ENCODE results near the gene MICU1. TPM values are rescaled to one million over a fixed set of nuclear protein-coding genes. Genes with fewer than 3 reads are reported as not detected.

Gene MICU1
- total and polyA plus RNA-seq, 2 donors (not counting 3 experiments of a cell fraction or from before 2014, with no cell fraction given): 27.5 to 48.0 TPM

DNA sequence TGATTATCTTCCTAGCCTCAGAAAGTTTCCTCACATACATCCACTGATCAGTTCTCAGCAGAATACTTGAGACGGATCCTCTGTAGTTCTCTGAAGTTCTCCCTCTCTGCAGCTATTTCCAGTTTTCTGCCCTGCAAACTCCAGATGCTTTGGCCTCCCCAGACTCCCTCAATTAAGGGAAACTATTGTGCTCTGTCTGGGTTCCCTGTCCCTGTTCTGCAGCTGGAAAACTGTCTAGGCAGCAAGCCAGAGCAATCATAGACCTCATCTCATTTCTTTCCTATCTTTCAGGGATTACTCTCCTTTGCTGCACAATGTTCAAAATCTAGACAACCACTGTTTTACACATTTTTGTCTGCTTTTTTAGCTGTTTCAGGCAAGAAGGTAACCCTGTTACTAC lies 9.2 kb downstream of the MICU1 start:
- Histone ChIP-seq H3K4me1 (ENCODE audit: control insufficient read depth, extremely low read depth, insufficient read depth, low read length) (peaks cover 3% of the 10 kb centered on the region), H3K36me3 (ENCODE audit: control insufficient read depth in 2 of 2, extremely low read depth in 1 of 2, insufficient read depth in 2 of 2, low read length in 2 of 2) (no peaks in the 10 kb centered on the region), H3K27ac (ENCODE audit: insufficient read depth, low read depth, low read length) (no peak overlapping the region), H3K9ac (replicated peaks; ENCODE audit: extremely low read depth, insufficient read depth, low read length) (no peak overlapping the region), H4K20me1 (replicated peaks; ENCODE audit: control insufficient read depth, extremely low read depth, insufficient read depth, low read length) (no peaks in the 10 kb centered on the region), H3K9me1 (replicated peaks; ENCODE audit: control insufficient read depth, extremely low read depth, insufficient read depth, low read length) (no peaks in the 10 kb centered on the region), H3K27me3 (ENCODE audit: control insufficient read depth in 2 of 2, insufficient read depth in 2 of 2, low read length in 2 of 2) (no peaks in the 10 kb centered on the region), H3K4me2 (ENCODE audit: insufficient read depth, low read length) (no peak overlapping the region), H3K4me3 (replicated peaks in 1 of 3; ENCODE audit: insufficient read depth in 1 of 3, low read depth in 1 of 3, low read length in 3 of 3) (no peak overlapping the region), H3K79me2 (ENCODE audit: control insufficient read depth, insufficient read depth, low read length) (peaks cover 9% of the 10 kb centered on the region), H2AFZ (ENCODE audit: low read depth, low read length) (no peak overlapping the region), H3K9me3 (replicated peaks; ENCODE audit: control insufficient read depth, insufficient read depth, low read length) (no peaks in the 10 kb centered on the region)
- ChIA-PET POLR2A (no interaction called here), CTCF (interaction anchor here (0.7 kb wide), 1 partner anchor 8 kb away, joined by 3 read pairs; no protein-coding TSS in a partner anchor)
- FAIRE-seq: no peak
- TF ChIP-seq CTCF (IDR thresholded peaks at IDR 0.05; ENCODE audit: extremely low read depth in 1 of 2, insufficient read depth in 1 of 2, low read depth in 1 of 2, low read length in 2 of 2) (no peak), FOS (IDR thresholded peaks at IDR 0.05; ENCODE audit: borderline replicate concordance, insufficient read depth, low read length) (no peak), MAX (IDR thresholded peaks at IDR 0.05; ENCODE audit: insufficient read depth, insufficient read length) (no peak), POLR2AphosphoS5 (IDR thresholded peaks at IDR 0.05; ENCODE audit: insufficient read depth, low read depth, low read length) (no peak), MYC (IDR thresholded peaks at IDR 0.05; ENCODE audit: low read depth, low read length) (no peak), POLR2A (IDR thresholded peaks at IDR 0.05; ENCODE audit: low read depth, low read length) (no peak), GATA2 (IDR thresholded peaks at IDR 0.05; ENCODE audit: insufficient read depth, insufficient read length, low read depth, low read length) (no peak), JUN (IDR thresholded peaks at IDR 0.05; ENCODE audit: borderline replicate concordance, insufficient read depth, insufficient read length, low read depth) (no peak), EZH2 (IDR thresholded peaks at IDR 0.05; ENCODE audit: borderline replicate concordance, low read depth, low read length, severe bottlenecking) (no peak)
- no peak for DNase-seq (ENCODE audit: low read depth, low spot score)
- BruUV-seq (replicated peaks): no TSS peak
- dilution Hi-C loops (cut with MboI; ENCODE audit: extremely low pct_ligation_motif_present, low sequenced_read_pairs): no loop called here
- intact Hi-C loops (cut with micrococcal nuclease): no loop called here

Data from endothelial cell of umbilical vein (primary cell).